HG03432 (cell line): Measurements from ENCODE around the gene SNTG2.

Experiments
- ATAC-seq: cut with Tn5 transposase; IDR thresholded peaks from one replicate; pipeline ENCODE4 v1.9.1; 2021; ENCODE audit warnings: mild to moderate bottlenecking, moderate library complexity; ENCODE audit not compliant: unreplicated experiment

Gene SNTG2

DNA sequence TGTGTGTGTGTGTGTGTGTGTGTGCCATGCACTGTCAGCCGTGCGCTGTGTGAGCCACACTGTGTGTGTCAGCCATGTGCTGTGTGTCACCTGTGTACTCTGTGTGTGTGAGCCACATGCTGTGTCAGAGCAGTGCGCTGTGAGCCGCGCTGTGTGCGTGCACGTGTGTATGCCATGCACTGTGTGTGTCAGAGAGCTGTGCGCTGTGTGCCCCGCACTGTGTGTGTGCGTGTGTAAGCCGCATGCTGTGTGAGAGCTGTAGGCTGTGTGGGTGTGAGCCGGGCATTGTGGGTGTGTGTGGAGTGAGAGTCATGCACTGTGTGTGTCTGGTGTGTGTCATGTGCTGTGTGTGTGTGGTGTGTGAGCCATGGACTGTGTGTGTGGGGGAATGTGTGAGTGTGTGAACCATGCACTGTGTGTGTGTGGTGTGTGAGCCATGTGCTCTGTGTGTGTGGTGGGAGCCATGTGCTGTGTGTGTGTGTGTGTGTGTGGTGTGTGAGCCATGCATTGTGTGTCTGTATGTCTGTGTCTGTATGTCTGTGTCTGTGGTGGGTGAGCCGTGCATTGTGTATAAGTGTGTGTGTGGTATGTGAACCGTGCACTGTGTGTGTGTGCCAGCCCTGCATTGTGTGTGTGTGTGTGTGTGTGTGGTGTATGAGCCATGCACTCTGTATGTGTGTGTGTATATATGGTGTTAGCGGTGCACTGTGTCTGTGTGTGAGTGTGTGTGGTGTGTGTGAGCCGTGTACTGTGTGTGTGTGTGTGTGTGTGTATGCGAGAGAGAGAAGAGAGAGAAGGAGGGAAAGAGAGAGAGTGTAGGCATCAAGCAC is 356.3 kb downstream of the SNTG2 start:
- no peak for ATAC-seq

GRCh38 chr2:1307670-1308069 is 357.0 kb downstream of the SNTG2 start:
- no peak for ATAC-seq

DNA sequence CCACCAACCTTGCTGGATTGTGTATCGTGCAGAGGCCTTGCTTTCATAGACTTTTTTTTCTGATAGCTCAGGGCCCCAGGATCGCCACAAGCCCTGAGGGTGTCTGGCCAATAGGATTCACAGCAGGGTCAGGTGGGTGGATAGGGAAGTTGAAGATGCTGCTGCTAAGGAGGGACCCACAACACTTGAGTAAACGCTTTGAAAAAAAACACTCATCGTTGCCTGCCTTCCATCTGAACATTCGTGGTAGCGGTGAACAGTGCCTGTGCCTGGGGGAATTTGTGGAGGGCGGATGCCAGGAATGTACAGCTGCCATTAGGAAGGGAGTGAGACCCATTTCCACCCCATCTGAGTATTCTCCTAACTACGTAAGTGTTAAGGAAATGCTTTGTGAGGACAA is 358.0 kb downstream of the SNTG2 start:
- ATAC-seq: no peak

DNA sequence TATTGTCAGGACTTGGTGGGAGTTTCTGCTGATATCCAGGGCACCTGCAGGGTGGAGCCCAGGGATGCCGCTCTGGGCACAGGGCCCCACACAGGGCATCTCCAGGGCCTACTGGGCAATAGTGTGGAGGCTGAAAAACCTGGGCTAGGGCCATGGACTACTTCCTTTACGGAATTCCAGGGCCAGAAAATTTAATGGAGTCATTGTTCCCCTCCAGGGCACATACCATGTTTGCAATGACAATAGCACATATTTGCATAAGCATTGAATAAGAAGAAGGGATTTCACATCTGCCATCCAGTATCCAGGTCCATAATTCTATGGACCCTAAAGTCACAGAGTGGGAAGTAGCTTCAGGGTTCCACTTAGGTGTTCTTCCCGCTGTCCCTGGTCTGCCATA is 358.9 kb downstream of the SNTG2 start:
- no peak for ATAC-seq

GRCh38 chr2:1310202-1310601 is 359.6 kb downstream of the SNTG2 start:
- no peak for ATAC-seq

GRCh38 chr2:1310866-1311265 is 360.2 kb downstream of the SNTG2 start:
- no peak for ATAC-seq

DNA sequence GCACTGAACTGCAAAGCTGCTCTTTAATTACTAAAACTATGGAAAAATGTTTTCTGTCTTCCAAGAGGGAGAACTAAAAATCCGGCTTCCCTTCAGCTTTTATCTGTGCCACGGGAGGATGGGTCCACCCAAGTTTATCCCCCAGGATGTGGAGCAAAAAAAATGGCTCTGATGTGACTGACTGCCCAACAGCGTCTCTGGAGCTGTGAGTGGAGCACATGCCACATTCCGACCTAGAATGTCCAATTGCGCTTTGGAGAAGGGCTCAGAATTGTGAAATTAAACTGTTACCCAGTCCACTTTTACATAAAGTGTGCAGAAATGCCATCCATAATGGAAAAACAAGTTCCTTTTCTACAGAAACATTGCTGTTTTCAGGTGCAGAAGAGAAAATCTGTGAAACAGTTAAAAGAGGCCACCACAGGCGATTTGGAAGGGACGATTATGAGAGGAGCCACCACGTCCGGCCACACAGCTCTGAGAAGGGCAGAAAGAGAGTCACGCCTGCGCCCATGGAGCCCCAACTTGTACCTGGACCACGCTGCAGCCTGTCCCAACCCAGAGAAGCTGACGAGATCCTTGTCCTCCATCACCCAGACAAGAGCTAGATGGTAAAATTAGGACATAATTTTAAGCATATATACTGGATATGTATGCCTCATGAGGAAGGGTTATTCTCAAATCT is 362.7 kb downstream of the SNTG2 start:
- no peak for ATAC-seq

GRCh38 chr2:1314254-1314653 is 363.6 kb downstream of the SNTG2 start:
- no peak for ATAC-seq

DNA sequence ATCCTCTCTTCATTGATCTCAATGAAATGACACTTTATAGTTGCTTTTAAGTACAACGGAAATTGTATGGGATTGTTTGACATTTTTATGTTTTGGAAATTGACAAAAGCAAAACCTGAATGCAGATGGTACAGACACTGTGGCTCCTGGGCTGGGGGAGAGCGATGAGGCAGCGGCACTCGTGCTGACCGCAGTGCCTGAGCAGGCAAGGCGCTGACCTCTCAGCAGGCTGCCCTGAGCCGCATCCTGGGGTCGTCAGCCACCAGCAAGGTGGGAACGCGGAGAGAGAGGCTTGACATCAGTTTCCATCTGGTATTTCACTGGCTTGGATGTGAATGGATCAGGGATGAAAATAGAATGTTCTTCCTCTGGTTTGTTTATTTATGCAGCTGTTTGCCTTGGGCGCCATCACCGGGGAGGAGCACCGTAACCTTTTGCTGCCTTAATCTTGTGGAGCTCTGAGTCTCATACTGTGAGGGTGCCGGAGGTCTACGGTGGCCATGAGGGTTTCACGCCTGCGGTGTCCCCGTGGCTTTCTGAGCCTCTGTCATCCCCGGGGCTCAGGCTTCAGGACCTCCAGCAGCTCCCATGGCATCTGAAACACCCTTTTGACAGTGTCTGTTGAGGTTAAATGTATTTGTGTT is 367.8 kb downstream of the SNTG2 start:
- ATAC-seq: no peak

- no peak for ATAC-seq
These were observed 368.7 kb downstream of the SNTG2 start for GRCh38 chr2:1319393-1319792.

- no peak for ATAC-seq
These were observed 370.7 kb downstream of the SNTG2 start for GRCh38 chr2:1321321-1321720.

- no peak for ATAC-seq
These were observed 374.2 kb downstream of the SNTG2 start for GRCh38 chr2:1324884-1325283.

DNA sequence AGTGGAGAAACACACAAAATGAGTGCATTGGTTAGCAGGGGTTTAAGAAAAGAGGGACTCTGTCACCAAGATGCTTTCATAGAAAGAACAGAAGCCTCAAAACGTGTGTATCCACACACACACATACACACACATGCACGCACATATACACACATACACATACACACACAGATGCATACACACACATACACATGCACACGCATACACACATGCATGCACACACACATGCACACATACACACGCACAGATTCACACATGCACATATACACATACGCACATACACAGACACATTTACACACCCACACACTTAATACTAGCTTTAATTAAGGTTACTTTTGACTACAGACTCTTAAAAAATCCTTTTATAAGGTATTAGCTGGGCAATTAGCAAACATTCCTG is 378.0 kb downstream of the SNTG2 start:
- no peak for ATAC-seq

- no peak for ATAC-seq
These were observed 388.9 kb downstream of the SNTG2 start for GRCh38 chr2:1339388-1340140.

DNA sequence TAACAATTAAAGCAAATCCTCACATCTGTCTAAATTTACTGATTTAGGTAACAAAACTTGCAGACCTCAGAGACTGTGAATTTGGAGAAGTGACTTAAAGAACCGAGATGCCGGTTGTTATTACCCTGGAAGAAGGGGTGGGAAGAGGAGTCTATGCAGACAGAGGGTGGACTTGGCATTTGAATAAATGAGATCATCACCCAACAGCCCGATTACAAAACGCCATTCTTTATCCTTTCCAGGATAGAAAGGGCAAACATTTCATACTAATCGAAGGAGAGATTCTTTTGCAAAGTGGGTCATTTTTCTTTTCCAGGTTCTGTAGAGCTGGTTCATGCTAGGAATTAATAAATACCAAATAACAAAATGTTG is 389.5 kb downstream of the SNTG2 start:
- ATAC-seq: no peak

DNA sequence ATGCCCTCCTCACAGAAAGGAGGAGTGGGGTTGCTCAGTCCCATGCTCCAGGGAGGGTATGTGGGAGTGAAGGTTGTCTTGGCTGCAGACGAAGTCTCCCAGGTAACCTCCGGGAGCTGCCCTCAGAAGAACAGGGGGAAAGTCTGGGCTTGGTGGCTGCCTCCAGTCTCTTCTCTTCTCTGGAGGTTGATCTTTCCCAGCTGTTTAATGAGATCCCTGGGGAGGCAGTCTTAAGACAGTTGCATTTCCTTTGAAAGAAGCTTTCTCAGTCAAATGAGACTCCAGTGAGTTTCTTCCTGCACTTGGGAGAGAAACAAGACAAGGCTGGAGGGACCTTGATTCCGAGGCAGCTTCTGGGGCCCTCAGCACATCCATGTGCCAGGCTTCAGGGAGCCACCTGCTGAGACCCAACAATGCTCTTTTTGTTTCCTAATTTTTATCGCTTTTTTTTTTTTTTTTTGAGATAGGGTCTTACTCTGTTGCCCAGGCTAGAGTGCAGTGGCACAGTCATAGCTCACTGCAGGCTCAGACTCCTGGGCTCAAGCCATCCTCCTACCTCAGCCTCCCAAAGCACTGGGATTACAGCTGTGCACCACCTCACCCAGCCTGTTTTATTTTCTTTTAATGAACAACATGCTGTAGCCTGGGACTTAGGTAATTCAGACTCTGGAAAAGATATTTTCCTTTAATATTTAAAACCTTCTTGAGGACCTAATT is 390.9 kb downstream of the SNTG2 start:
- no peak for ATAC-seq

DNA sequence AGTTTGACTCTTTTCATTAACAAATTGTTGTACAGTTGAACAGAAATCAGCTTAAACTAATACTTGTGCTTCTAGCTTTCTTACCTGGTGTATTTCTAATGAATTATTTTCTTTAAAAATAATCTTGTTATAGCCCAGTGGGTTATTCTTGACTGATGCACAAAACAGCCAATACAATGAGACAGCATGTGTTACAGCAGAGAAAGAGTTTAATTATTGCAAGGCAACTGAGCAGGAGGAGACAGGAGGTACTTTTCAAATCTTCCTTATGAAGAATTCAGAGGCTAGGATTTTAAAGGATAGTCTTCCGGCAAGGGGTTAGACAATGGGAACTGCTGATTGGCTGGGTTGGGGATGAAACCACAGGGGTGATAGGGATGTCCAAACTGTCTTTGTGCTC is 398.1 kb downstream of the SNTG2 start:
- no peak for ATAC-seq

GRCh38 chr2:1350111-1350510 is 399.5 kb downstream of the SNTG2 start:
- ATAC-seq: no peak

GRCh38 chr2:1353124-1353523 is 402.5 kb downstream of the SNTG2 start:
- ATAC-seq: no peak

DNA sequence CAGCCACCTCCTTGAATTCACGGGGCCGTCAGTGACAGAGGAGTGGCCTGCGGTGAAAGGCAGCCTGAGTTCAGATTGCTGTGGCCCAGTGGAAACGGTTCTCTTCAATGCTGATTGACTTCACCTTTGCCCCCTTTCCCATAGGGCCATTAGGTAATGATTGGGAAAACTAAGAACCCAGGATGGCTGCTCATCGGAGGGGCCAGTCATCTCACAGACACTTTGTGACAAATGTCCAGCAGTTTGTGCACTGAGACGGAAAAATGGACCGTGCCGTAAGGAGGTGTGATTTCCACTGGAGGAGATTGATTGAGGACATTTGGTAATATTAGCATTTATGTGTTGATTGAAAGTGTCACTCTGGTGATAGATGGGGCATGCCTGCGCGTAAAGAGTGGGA is 402.9 kb downstream of the SNTG2 start:
- no peak for ATAC-seq

DNA sequence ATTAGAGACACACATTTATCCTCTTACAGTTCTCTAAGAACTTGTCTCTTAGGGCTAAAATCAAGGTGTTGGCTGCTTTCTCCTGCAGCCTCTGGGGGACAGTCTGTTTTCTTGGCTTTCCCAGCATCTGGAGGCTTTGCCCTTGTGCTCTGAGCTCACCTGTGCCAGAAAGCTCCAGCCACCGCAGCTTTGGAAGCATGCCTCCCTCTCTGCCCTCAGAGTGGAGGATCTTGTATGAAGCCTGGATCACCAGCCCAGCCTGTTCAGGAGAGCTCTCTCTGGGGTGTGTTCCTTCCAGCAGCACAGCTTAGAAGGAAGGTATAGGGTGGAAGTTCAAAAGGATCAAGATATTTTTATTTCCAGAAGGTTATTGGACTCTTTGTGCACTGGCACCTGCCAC is 409.5 kb downstream of the SNTG2 start:
- ATAC-seq: no peak
